GM12878 (cell line): ENCODE measurements around the gene DTD1. TPM values are rescaled to one million over a fixed set of nuclear protein-coding genes. Genes with fewer than 3 reads are reported as not detected.

Source experiments
- CEBPB ChIP-seq, 2 experiments: fragments of 150-350 bp in 1 of 2; IDR thresholded peaks; 2 replicates each; pipeline ENCODE4 v1.6.1; 2012 to 2014; ENCODE audit warnings: low read depth in 2 of 2, low read length in 2 of 2, borderline replicate concordance in 1 of 2, inconsistent platforms in 1 of 2
- CUX1 ChIP-seq: IDR thresholded peaks from 2 replicates; pipeline ENCODE4 v1.6.1; 2012; ENCODE audit warnings: improper control_type of control experiment, low read depth, low read length; ENCODE audit not compliant: insufficient replicate concordance
- DPF2 ChIP-seq: fragments of 450-650 bp; IDR thresholded peaks from 2 replicates; pipeline ENCODE4 v1.6.1; 2017; ENCODE audit warnings: mild to moderate bottlenecking
- MTA3 ChIP-seq: IDR thresholded peaks from 2 replicates; pipeline ENCODE4 v1.6.1; 2012; ENCODE audit warnings: low read length, inconsistent platforms, borderline replicate concordance
- NBN ChIP-seq: fragments of 450-650 bp; IDR thresholded peaks from 2 replicates; pipeline ENCODE4 v1.6.1; 2016
- NR2C2 ChIP-seq: IDR thresholded peaks from 2 replicates; pipeline ENCODE4 v1.6.1; 2011; ENCODE audit warnings: borderline replicate concordance, low read depth; ENCODE audit not compliant: control insufficient read depth, insufficient read length
- POLR2AphosphoS5 ChIP-seq: IDR thresholded peaks from 2 replicates; pipeline ENCODE4 v1.6.1; 2011; ENCODE audit warnings: mild to moderate bottlenecking, low read length, inconsistent platforms
- RAD21 ChIP-seq: IDR thresholded peaks from 2 replicates; pipeline ENCODE4 v1.6.1; 2011; ENCODE audit warnings: mild to moderate bottlenecking, low read depth, low read length, moderate library complexity; ENCODE audit not compliant: insufficient read depth
- RELA ChIP-seq: fragments of 450-650 bp; IDR thresholded peaks from 2 replicates; pipeline ENCODE4 v1.8.0; 2014; ENCODE audit warnings: borderline replicate concordance; ENCODE audit not compliant: partially characterized antibody
- RFX5 ChIP-seq: IDR thresholded peaks from 2 replicates; pipeline ENCODE4 v1.6.1; 2011; ENCODE audit warnings: low read depth, low read length, improper control_type of control experiment
- SMAD5 ChIP-seq: IDR thresholded peaks from 2 replicates; pipeline ENCODE4 v1.6.1; 2016; ENCODE audit warnings: antibody characterized with exemption, low read depth
- TCF12 ChIP-seq: IDR thresholded peaks from 2 replicates; pipeline ENCODE4 v1.6.1; 2011; ENCODE audit warnings: low read depth, mild to moderate bottlenecking, low read length
- ZNF592 ChIP-seq: fragments of 450-650 bp; IDR thresholded peaks from 2 replicates; pipeline ENCODE4 v1.6.1; 2017; ENCODE audit warnings: mild to moderate bottlenecking, moderate library complexity
- polyA plus RNA-seq, 11 experiments: library from polyadenylated mRNA; depleted of rRNA in 4 of 11; unstranded in 6 of 11; stranded (reverse) in 5 of 11; fragments of >200 nt; fragmentation: Nextera tagmentation in 4 of 11; fragmentation: Illumina TruSeq in 1 of 11; extraction: Ambion mirVana in 4 of 11; extraction: Trizol in 1 of 11; gene quantifications; 1 replicate in 1 of 11; 2 replicates in 10 of 11; pipeline versions ENCODE4 v1.2.1 to v1.2.3, GENCODE V29; 2011 to 2016; ENCODE audit warnings: inconsistent platforms in 2 of 11, missing spikeins in 2 of 11, low read depth in 1 of 11
- total RNA-seq, 4 experiments: library from RNA; depleted of rRNA in 3 of 4; stranded (reverse); fragments of >200 nt in 3 of 4; fragmentation: Illumina TruSeq in 1 of 4; extraction: Trizol in 1 of 4; gene quantifications; 2 replicates each; pipeline versions ENCODE4 v1.2.1 to v1.2.3, GENCODE V29; 2013 to 2021
- TF ChIP-seq, protein P1 (sequence below): IDR thresholded peaks from 2 replicates; pipeline ENCODE4 v1.6.1; 2011; ENCODE audit warnings: mild to moderate bottlenecking, low read depth, low read length, moderate library complexity; ENCODE audit not compliant: insufficient replicate concordance
- TF ChIP-seq, protein P2 (sequence below): fragments of 450-650 bp; IDR thresholded peaks from 2 replicates; pipeline ENCODE4 v1.6.1; 2017; ENCODE audit warnings: low read depth, mild to moderate bottlenecking, moderate library complexity

Gene DTD1
- total and polyA plus RNA-seq, 10 of the 15 experiments (the other 5 are each of a cell fraction or from before 2014, with no cell fraction given), result 24.3 to 99.8 (median 63.3) TPM

DNA sequence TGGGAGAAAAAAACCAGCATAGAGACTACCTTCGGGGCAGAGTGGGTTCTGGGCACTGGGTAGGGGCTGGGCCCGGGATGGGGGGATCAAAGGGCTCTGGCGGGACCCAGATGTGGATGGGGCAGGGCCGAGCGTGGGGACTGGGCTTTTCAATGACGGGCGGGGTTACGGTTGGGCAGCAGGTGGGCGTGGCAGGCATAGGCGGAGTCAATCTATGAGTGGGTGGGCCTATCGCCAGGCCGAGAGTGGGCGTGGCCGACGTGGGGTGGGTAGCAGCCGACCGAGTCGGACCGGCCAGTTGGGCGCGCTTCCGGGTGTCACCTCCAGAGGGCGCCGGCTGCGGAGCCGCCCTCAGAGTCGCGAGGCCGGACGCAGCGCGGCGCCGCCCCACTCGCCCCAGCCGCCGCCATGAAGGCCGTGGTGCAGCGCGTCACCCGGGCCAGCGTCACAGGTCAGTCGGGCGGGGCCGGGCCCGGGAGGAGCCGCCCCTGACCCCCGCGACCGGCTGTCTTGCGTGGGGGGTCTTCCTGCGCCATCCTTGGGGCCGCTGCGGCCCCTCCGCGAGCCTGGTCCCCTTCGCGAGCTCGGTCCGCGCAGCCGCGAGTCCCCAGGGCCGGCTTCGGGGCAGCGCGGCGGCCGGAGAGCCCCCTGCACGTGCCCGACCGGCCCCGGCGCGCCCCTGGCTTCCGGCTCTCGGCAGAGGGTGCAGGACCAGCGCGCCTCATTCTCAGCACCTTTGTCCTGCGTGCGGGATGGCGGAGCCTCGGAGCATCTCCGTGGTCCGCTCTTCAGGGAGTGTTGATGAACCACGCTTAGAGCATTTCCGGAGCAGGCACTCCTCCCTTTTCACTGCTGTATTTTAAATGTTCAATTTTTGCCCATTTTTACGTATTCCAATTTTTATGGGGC is at the start of gene DTD1 (continued):
- no peak for TF ChIP-seq CUX1
- TF ChIP-seq RELA, result peak; percentile 38
- TF ChIP-seq, protein P1, sequence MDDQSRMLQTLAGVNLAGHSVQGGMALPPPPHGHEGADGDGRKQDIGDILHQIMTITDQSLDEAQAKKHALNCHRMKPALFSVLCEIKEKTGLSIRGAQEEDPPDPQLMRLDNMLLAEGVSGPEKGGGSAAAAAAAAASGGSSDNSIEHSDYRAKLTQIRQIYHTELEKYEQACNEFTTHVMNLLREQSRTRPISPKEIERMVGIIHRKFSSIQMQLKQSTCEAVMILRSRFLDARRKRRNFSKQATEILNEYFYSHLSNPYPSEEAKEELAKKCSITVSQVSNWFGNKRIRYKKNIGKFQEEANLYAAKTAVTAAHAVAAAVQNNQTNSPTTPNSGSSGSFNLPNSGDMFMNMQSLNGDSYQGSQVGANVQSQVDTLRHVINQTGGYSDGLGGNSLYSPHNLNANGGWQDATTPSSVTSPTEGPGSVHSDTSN, result peak; percentile 6
- peak; percentile 47; the same call in 1 of the 2 replicates for TF ChIP-seq TCF12
- TF ChIP-seq CEBPB (IDR thresholded peaks at IDR 0.05; ENCODE audit: borderline replicate concordance in 1 of 2, low read depth in 2 of 2, low read length in 2 of 2), result no peak
- peak; percentile 93 for TF ChIP-seq DPF2
- no peak for TF ChIP-seq RAD21
- TF ChIP-seq ZNF592, result peak; percentile 54; the same call in 1 of the 2 replicates
- TF ChIP-seq NR2C2, result no peak
- TF ChIP-seq NBN, result no peak
- no peak for TF ChIP-seq RFX5
- TF ChIP-seq SMAD5, result no peak
- TF ChIP-seq MTA3, result no peak
- TF ChIP-seq, protein P2, sequence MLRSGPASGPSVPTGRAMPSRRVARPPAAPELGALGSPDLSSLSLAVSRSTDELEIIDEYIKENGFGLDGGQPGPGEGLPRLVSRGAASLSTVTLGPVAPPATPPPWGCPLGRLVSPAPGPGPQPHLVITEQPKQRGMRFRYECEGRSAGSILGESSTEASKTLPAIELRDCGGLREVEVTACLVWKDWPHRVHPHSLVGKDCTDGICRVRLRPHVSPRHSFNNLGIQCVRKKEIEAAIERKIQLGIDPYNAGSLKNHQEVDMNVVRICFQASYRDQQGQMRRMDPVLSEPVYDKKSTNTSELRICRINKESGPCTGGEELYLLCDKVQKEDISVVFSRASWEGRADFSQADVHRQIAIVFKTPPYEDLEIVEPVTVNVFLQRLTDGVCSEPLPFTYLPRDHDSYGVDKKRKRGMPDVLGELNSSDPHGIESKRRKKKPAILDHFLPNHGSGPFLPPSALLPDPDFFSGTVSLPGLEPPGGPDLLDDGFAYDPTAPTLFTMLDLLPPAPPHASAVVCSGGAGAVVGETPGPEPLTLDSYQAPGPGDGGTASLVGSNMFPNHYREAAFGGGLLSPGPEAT, result no peak
- peak; percentile 71 for TF ChIP-seq POLR2AphosphoS5
